KMS-11 (cell line): ENCODE measurements around the gene PSEN2.

Experiments
- H2AFZ ChIP-seq: fragments of 200-600 bp; sonication (generic); 2 replicates; pipeline ENCODE4 v1.6.1; 2016; ENCODE audit warnings: antibody characterized with exemption, mixed run types, low read depth
- H3K27ac ChIP-seq: fragments of 200-600 bp; sonication (generic); 2 replicates; pipeline ENCODE4 v1.6.1; 2016; ENCODE audit warnings: mild to moderate bottlenecking, mixed run types
- H3K27me3 ChIP-seq: fragments of 200-600 bp; sonication (generic); 2 replicates; pipeline ENCODE4 v1.6.1; 2017; ENCODE audit warnings: mild to moderate bottlenecking, low read depth, mixed run types, moderate library complexity; ENCODE audit not compliant: insufficient read depth
- H3K36me3 ChIP-seq: fragments of 200-600 bp; sonication (generic); 2 replicates; pipeline ENCODE4 v1.6.1; 2017; ENCODE audit warnings: mild to moderate bottlenecking, mixed run types; ENCODE audit not compliant: insufficient read depth
- H3K4me1 ChIP-seq: fragments of 200-600 bp; sonication (generic); 2 replicates; pipeline ENCODE4 v1.6.1; 2016; ENCODE audit warnings: mild to moderate bottlenecking, low read depth, mixed run types; ENCODE audit not compliant: poor library complexity, severe bottlenecking
- H3K4me2 ChIP-seq: fragments of 200-600 bp; sonication (generic); 2 replicates; pipeline ENCODE4 v1.7.0; 2016; ENCODE audit warnings: mild to moderate bottlenecking, mixed run types
- H3K4me3 ChIP-seq: fragments of 200-600 bp; sonication (generic); IDR thresholded peaks from 2 replicates; pipeline ENCODE4 v1.6.1; 2017; ENCODE audit warnings: low read depth, low read length, mixed read lengths; ENCODE audit not compliant: insufficient read depth
- H3K79me2 ChIP-seq: fragments of 200-600 bp; sonication (generic); 2 replicates; pipeline ENCODE4 v1.6.1; 2016; ENCODE audit warnings: low read depth, mixed run types; ENCODE audit not compliant: insufficient read depth
- H3K9ac ChIP-seq: fragments of 200-600 bp; sonication (generic); 2 replicates; pipeline ENCODE4 v1.6.1; 2016; ENCODE audit warnings: mild to moderate bottlenecking, mixed run types
- H4K20me1 ChIP-seq: fragments of 200-600 bp; sonication (generic); 2 replicates; pipeline ENCODE4 v1.6.1; 2016; ENCODE audit warnings: mild to moderate bottlenecking, mixed run types; ENCODE audit not compliant: insufficient read depth
- TF ChIP-seq, protein P1 (sequence below): fragments of 200-600 bp; sonication (generic); conservative IDR thresholded peaks from 2 replicates; pipeline ENCODE4 v1.6.1; 2017; ENCODE audit warnings: low read depth, mild to moderate bottlenecking, antibody characterized with exemption, low read length, moderate library complexity, mixed read lengths

PSEN2 gene

GRCh38 chr1:226863446-226863845, 7.0 kb upstream of the PSEN2 start:
- Histone ChIP-seq H3K79me2 (no peaks in the 10 kb centered on the region), H2AFZ (no peak overlapping the region), H3K27me3 (no peaks in the 10 kb centered on the region), H3K27ac (no peak overlapping the region), H3K9ac (no peak overlapping the region), H3K4me2 (no peak overlapping the region), H3K36me3 (no peaks in the 10 kb centered on the region), H3K4me3 (no peak overlapping the region), H3K4me1 (no peaks in the 10 kb centered on the region), H4K20me1 (no peaks in the 10 kb centered on the region)
- TF ChIP-seq, protein P1, sequence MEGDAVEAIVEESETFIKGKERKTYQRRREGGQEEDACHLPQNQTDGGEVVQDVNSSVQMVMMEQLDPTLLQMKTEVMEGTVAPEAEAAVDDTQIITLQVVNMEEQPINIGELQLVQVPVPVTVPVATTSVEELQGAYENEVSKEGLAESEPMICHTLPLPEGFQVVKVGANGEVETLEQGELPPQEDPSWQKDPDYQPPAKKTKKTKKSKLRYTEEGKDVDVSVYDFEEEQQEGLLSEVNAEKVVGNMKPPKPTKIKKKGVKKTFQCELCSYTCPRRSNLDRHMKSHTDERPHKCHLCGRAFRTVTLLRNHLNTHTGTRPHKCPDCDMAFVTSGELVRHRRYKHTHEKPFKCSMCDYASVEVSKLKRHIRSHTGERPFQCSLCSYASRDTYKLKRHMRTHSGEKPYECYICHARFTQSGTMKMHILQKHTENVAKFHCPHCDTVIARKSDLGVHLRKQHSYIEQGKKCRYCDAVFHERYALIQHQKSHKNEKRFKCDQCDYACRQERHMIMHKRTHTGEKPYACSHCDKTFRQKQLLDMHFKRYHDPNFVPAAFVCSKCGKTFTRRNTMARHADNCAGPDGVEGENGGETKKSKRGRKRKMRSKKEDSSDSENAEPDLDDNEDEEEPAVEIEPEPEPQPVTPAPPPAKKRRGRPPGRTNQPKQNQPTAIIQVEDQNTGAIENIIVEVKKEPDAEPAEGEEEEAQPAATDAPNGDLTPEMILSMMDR = no peak

GRCh38 chr1:226864311-226864710, 6.1 kb upstream of the PSEN2 start:
- Histone ChIP-seq H3K27me3 (no peaks in the 10 kb centered on the region), H3K4me1 (peaks cover 2% of the 10 kb centered on the region), H3K79me2 (no peaks in the 10 kb centered on the region), H2AFZ (no peak overlapping the region), H4K20me1 (no peaks in the 10 kb centered on the region), H3K4me3 (no peak overlapping the region), H3K9ac (no peak overlapping the region), H3K4me2 (no peak overlapping the region), H3K36me3 (no peaks in the 10 kb centered on the region), H3K27ac (no peak overlapping the region)
- TF ChIP-seq, protein P1 = no peak

- Histone ChIP-seq H3K27ac (no peak overlapping the region), H2AFZ (no peak overlapping the region), H4K20me1 (no peaks in the 10 kb centered on the region), H3K27me3 (no peaks in the 10 kb centered on the region), H3K36me3 (no peaks in the 10 kb centered on the region), H3K9ac (no peak overlapping the region), H3K4me3 (no peak overlapping the region), H3K4me1 (peaks cover 11% of the 10 kb centered on the region), H3K4me2 (no peak overlapping the region), H3K79me2 (no peaks in the 10 kb centered on the region)
- TF ChIP-seq, protein P1 = no peak
Observed at GRCh38 chr1:226865590-226865989, 4.8 kb upstream of the PSEN2 start.

- H3K9ac ChIP-seq = no peak overlapping the region
- no peak overlapping the region for H3K4me2 ChIP-seq
- no peak overlapping the region for H2AFZ ChIP-seq
- H3K27me3 ChIP-seq = no peaks in the 10 kb centered on the region
- no peak overlapping the region for H3K27ac ChIP-seq
- H3K79me2 ChIP-seq = no peaks in the 10 kb centered on the region
- H3K36me3 ChIP-seq = no peaks in the 10 kb centered on the region
- no peaks in the 10 kb centered on the region for H4K20me1 ChIP-seq
- TF ChIP-seq, protein P1 = no peak
- no peak overlapping the region for H3K4me3 ChIP-seq
- H3K4me1 ChIP-seq = peaks cover 18% of the 10 kb centered on the region
Observed at GRCh38 chr1:226867461-226868054, 2.9 kb upstream of the PSEN2 start.
